Muscle of arm (tissue), 12 donors: ENCODE results near the gene GRM5. TPM values are rescaled to one million over a fixed set of nuclear protein-coding genes. Genes with fewer than 3 reads are reported as not detected.

ENCODE experiments used
- DNase-seq: peaks from one replicate; pipeline ENCODE4 v3.0.0-alpha.2; 2013
- polyA plus RNA-seq, 12 donors: library from polyadenylated mRNA; unstranded; fragments of 120-200 nt; gene quantifications; one replicate each; pipeline ENCODE4 v1.2.1, GENCODE V29; 2013; ENCODE audit not compliant: insufficient read length in 12 of 12

Gene GRM5
- polyA plus RNA-seq, 12 donors = 0.07 to 0.12 (median 0.07) TPM; not detected in 9

- no peak for DNase-seq
Measured at GRCh38 chr11:88704485-88704884, 361.3 kb downstream of the GRM5 start.

DNA sequence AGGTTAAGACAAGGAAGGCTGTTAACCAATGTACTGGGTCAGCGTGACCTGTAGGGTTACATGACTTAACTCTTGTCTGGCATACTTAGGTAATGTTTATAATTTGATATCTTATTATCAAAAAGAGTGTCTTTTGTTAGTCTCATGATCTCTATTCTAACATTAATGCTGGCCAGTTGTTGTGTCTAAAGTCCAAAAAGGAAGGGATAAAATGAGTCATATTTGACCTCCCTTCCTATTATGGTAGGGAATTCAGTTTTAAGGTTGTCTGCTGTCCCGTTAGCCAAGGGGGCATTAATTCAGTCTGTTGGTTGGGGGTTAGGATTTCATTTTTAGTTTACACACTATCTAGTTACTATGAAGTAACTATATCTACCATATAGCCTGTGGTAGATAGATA, 364.0 kb downstream of the GRM5 start:
- DNase-seq = no peak

- DNase-seq = no peak
Measured at GRCh38 chr11:88697139-88697538, 368.6 kb downstream of the GRM5 start.

DNA sequence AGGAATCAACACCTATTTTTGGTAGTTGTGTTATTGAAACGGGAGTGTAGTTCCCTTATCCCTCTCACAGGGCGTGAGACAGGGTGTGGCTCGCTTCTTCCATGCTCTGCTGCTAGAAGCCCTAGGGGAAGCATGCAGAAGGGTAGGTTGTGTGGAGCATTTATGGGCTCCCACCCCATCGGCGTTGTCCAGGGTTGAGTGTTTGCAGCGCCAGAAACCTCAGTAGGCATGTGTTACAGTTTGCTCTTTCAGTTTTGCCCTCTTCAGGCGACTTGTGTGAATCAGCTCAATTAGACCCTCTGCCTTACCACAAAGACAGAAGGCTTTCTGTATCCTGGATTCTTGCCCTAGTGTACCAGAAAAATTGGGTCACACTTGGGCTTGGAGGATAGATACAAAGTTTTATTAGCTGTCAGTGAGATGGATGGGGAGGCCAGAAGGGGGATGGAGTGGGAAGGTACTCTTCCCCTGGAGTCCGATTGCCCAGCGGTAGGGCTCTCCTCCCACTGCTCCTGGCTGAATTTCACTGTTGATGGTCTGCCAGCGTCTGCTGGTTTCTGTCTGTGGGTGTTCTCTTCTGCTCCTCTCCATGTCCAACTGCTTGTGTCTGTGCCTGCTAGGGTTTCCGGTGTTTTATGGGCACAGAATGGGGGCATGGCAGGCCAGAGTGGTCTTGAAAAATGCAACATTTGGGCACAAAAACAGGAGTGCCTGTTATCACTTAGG, 369.9 kb downstream of the GRM5 start:
- DNase-seq = no peak

GRCh38 chr11:88692306-88693086, 373.3 kb downstream of the GRM5 start:
- DNase-seq = no peak

- no peak for DNase-seq
Measured at GRCh38 chr11:88689548-88690240, 376.1 kb downstream of the GRM5 start.

DNA sequence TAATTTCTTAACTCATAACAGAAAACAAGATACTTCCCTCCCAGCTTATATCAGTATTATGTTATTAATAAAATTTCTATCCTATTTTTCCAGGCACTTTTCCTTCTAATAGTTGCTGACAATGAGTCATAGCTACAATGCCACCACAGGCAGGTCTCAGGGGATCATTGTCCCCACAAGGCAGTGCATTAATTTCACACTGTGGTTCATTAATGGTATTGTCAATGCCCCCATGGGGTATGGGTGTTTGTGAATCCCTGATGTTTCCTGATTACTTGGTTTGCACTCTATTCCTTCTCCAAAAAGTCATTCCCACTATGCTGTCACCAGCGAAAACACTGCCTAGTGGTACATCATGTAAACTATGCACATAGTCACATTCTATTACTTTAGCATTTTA, 382.8 kb downstream of the GRM5 start:
- no peak for DNase-seq

- DNase-seq = no peak
Measured at GRCh38 chr11:88680806-88681205, 385.0 kb downstream of the GRM5 start.

DNA sequence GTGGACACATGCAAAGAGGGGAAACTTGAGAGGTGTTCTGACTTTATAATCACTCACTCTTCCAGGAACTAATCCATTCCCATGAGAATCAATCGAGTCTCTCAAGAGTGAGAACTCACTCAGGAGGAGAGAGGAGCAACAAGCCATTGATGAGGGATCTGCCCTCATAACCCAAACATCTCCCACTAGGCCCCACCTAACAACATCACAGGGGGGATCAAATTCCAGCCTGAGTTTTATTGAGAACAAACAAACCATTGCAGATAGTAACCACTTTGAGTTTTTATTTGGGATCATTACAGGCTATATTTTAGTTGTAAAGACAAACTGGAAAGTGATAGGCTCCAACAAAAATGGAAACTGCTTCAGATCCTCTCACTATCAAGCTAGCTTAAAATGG, 399.4 kb downstream of the GRM5 start:
- DNase-seq = no peak

DNA sequence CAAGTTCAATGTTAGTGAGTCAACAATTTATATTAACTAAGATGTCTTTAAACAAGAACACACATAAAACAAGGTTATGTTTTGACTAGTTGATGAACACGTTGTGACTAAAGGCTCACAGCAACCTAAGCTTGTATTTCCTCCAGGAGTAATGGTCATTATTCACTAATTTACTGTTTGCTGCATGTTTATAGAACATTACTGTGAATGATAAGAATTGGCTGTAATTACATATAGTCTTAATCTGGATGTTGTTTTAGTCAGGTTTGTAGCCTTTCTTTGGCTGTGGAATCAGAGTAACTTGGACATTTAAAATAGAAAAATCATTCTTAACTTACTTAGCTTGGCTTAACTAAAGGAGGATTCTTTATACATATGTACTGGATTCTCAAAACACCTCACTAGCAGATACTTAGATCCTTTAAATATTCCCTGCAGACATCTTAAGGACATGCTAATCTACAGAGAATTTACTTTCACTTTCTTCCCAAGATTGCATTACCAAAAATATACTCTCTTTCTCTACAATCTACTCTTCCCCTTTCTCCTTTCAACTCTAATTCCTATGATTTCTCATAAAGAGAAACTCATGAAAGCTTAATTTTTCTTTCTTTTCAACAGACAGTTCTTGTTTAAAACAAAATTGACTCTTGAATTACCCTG, 408.6 kb downstream of the GRM5 start:
- DNase-seq = no peak

DNA sequence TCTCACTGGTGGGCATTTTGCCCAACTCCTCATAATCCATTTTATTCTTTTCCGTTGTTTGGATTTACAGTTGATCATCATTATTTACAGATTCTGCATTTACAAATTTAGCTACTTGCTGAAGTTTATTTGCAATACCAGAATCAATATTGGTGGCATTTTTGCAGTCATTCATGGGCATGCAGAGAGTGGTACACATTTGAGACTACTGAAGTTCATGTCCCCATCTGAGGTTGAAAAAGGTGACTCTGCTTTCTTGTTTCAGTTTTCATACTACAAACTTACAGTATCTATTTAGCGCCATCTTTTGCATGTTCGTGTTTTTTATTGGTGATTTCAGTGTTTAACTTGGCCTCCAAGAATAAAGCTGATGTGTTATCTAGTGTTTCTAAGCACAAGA, 409.5 kb downstream of the GRM5 start:
- no peak for DNase-seq

- DNase-seq = no peak
Measured at GRCh38 chr11:88655656-88656055, 410.1 kb downstream of the GRM5 start.

- no peak for DNase-seq
Measured at GRCh38 chr11:88655196-88655595, 410.6 kb downstream of the GRM5 start.

- no peak for DNase-seq
Measured at GRCh38 chr11:88651556-88651955, 414.2 kb downstream of the GRM5 start.

- no peak for DNase-seq
Measured at GRCh38 chr11:88644724-88645123, 421.1 kb downstream of the GRM5 start.

- no peak for DNase-seq
Measured at GRCh38 chr11:88632163-88632562, 433.6 kb downstream of the GRM5 start.

- DNase-seq = no peak
Measured at GRCh38 chr11:88631497-88631896, 434.3 kb downstream of the GRM5 start.

DNA sequence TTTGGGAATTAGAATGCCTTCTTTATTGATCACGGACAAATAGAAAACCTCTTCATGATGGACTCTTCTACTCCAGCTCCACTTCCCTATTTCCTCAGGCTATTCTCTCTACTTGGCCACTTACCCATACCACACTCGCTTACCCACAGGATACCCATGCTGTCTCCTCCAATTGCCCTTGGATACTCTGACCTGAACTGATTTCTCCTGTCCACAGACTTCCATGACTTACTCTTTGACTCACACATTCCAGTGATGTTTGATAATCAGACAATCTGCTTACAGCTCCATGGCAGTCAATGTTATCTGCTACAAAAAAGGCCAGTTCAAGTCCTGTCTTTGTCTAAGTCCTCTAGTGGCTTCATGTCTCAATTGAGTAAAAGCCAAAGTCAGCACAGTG, 436.3 kb downstream of the GRM5 start:
- no peak for DNase-seq

GRCh38 chr11:88626216-88626615, 439.6 kb downstream of the GRM5 start:
- DNase-seq = no peak

- no peak for DNase-seq
Measured at GRCh38 chr11:88623531-88623930, 442.3 kb downstream of the GRM5 start.

DNA sequence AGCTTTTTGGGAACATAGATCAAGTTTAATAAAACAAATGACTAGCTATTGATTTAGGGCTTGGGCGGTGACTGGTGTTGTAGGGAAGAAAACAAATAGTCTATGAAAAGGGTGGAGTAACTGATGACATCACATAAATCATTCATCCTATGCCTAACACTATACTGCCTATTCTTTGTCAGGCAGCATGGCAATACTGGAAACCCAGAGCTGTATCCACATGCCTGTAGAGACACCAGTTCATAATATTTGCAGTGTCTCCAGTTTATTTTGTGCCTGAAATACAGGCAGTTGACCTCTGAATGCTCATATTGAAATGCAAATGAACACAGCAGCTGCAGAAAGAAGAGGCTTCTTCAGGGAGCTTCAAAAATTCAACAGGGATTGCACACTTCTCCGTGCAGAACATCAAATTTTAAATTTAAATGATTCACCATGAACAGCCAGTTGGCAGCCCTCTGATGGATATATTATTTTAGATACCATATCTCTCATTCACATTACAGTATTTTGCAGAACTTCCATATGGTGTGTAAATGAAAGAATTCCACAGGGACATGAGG, 445.1 kb downstream of the GRM5 start:
- DNase-seq = no peak
